Colonic mucosa (tissue), 4 donors: ENCODE measurements around the gene PTPN13. TPM values are rescaled to one million over a fixed set of nuclear protein-coding genes. Genes with fewer than 3 reads are reported as not detected.

Source experiments
- DNase-seq: peaks from one replicate; pipeline ENCODE4 v3.0.0-alpha.2; 2020
- H3K27ac ChIP-seq: fragments of 200-600 bp; one replicate; pipeline ENCODE4 v1.8.0; 2021
- H3K27me3 ChIP-seq: fragments of 200-600 bp; one replicate; pipeline ENCODE4 v1.8.0; 2021
- H3K36me3 ChIP-seq: fragments of 200-600 bp; one replicate; pipeline ENCODE4 v1.8.0; 2021
- H3K4me1 ChIP-seq: fragments of 200-600 bp; one replicate; pipeline ENCODE4 v1.8.0; 2021; ENCODE audit warnings: mild to moderate bottlenecking
- H3K4me3 ChIP-seq: fragments of 200-600 bp; one replicate; pipeline ENCODE4 v1.8.0; 2021
- H3K9ac ChIP-seq, 2 donors: one replicate each; pipeline ENCODE4 v1.7.0; 2013; ENCODE audit warnings: control low read depth in 2 of 2, low read depth in 2 of 2, low read length in 2 of 2
- H3K9me3 ChIP-seq: fragments of 200-600 bp; one replicate; pipeline ENCODE4 v1.8.0; 2021
- intact Hi-C: fragments of 100-400 bp; cut with DNase I; formaldehyde crosslinking; loops from one replicate; pipeline ENCODE4 v1.14.1; 2022
- total RNA-seq, 2 donors: library from RNA; stranded (reverse); fragmentation: NEBNext Ultra II Directional in 1 of 2; extraction: Animal tissue kit (Norgen Biotek cat#: 25700) in 1 of 2; gene quantifications; one replicate each; pipeline ENCODE4 v1.2.1, GENCODE V29; 2021
- TF ChIP-seq, protein P1 (sequence below): fragments of 200-600 bp; IDR thresholded peaks from one replicate; pipeline ENCODE4 v1.8.0; 2022; ENCODE audit warnings: antibody characterized with exemption, mild to moderate bottlenecking
- donor health status: healthy.
- donor health status: DM: no; HTN: no; CAD: no.
- donor health status: DM: no; HTN: no; CAD: no.

PTPN13 gene
- total RNA-seq, 2 donors from 2014 or later = 2.6 to 4.2 TPM

GRCh38 chr4:86592553-86593249 is 1.4 kb upstream of the PTPN13 start:
- TF ChIP-seq, protein P1, sequence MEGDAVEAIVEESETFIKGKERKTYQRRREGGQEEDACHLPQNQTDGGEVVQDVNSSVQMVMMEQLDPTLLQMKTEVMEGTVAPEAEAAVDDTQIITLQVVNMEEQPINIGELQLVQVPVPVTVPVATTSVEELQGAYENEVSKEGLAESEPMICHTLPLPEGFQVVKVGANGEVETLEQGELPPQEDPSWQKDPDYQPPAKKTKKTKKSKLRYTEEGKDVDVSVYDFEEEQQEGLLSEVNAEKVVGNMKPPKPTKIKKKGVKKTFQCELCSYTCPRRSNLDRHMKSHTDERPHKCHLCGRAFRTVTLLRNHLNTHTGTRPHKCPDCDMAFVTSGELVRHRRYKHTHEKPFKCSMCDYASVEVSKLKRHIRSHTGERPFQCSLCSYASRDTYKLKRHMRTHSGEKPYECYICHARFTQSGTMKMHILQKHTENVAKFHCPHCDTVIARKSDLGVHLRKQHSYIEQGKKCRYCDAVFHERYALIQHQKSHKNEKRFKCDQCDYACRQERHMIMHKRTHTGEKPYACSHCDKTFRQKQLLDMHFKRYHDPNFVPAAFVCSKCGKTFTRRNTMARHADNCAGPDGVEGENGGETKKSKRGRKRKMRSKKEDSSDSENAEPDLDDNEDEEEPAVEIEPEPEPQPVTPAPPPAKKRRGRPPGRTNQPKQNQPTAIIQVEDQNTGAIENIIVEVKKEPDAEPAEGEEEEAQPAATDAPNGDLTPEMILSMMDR = no peak
- no peaks in the 10 kb centered on the region for H3K4me1 ChIP-seq
- DNase-seq = no peak
- no peaks in the 10 kb centered on the region for H3K36me3 ChIP-seq
- H3K27me3 ChIP-seq = no peaks in the 10 kb centered on the region
- no peak overlapping the region for H3K9ac ChIP-seq
- H3K27ac ChIP-seq = no peak overlapping the region
- no peaks in the 10 kb centered on the region for H3K9me3 ChIP-seq
- intact Hi-C loops = no loop called here
- no peak overlapping the region for H3K4me3 ChIP-seq

GRCh38 chr4:86594559-86595425 is 677 bp downstream of the PTPN13 start:
- intact Hi-C loops = loop anchor here (5.0 kb wide), 1 partner anchor 97 kb away; no protein-coding TSS in a partner anchor
- DNase-seq = peak; percentile 30
- Histone ChIP-seq H3K4me3 (peak overlapping the region; percentile 60), H3K36me3 (no peaks in the 10 kb centered on the region), H3K27me3 (no peaks in the 10 kb centered on the region), H3K27ac (peak overlapping the region; percentile 71), H3K9me3 (no peaks in the 10 kb centered on the region), H3K4me1 (no peaks in the 10 kb centered on the region), H3K9ac (peak overlapping the region; percentile 53 to 55)
- TF ChIP-seq, protein P1 = no peak

DNA sequence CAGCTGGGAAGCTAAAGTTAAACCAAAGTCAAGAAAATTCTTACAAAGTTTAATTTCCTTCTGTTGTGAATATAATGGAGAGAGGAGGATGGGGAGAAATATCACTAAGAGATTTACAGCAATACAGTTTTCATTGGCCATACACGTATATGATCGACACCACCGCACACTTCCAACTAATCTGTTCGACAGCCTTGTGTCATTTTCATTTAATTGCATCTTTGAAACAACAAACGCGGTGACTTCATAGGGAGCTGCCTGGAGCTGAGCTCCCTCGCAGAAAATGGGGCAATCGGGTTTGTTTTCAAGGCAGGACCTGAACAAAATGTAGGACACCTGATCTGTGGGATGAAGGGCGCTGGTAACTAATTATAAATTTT is 1.3 kb downstream of the PTPN13 start:
- no peak for DNase-seq
- no peaks in the 10 kb centered on the region for H3K4me1 ChIP-seq
- intact Hi-C loops = loop anchor here (5.0 kb wide), 1 partner anchor 98 kb away; no protein-coding TSS in a partner anchor

GRCh38 chr4:86596807-86597206 is 2.7 kb downstream of the PTPN13 start:
- intact Hi-C loops = loop anchor here (5.0 kb wide), 1 partner anchor 100 kb away; no protein-coding TSS in a partner anchor
- Histone ChIP-seq H3K9me3 (no peaks in the 10 kb centered on the region), H3K4me1 (no peaks in the 10 kb centered on the region), H3K27ac (no peak overlapping the region), H3K27me3 (no peaks in the 10 kb centered on the region), H3K9ac (no peak overlapping the region), H3K4me3 (no peak overlapping the region), H3K36me3 (no peaks in the 10 kb centered on the region)
- TF ChIP-seq, protein P1 = no peak
- DNase-seq = no peak

More for the DNA sequence above, 1.3 kb downstream of the PTPN13 start:
- H3K4me3 ChIP-seq = peak overlapping the region; percentile 60
- no peaks in the 10 kb centered on the region for H3K9me3 ChIP-seq
- no peaks in the 10 kb centered on the region for H3K36me3 ChIP-seq
- H3K27me3 ChIP-seq = no peaks in the 10 kb centered on the region
- peak overlapping the region; percentile 71 for H3K27ac ChIP-seq
- H3K9ac ChIP-seq = peak overlapping the region in 1 of 2 donors; percentile 53
- TF ChIP-seq, protein P1 = no peak

DNA sequence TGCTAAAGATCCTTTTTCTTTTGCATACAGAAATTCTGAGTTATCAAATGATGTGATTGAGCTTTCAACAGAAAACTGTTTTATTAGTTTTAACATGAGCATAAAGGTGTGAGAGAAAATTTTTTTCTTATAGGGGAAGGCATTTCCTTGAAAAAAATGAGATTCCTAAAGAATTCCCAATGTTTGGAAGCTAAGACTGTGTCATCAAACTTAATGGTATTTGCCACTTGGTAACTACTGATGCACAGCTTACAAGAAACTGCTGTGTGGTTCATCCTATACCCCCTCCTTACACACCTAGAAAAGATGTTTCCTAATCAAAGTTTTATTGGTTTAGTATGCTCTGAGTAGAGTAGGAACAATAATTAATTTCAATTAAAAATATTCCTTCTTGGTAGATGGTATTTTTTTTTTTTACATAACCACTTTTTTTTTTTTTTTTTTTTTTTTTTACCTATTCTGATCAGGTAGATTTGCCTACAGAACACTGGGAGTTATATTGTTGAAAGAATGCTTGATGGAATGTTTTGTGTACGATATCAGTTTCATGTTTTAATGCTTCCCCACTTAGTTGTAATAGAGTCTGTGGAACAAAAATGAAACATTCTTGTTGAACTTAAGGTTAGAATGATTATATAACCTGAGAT is 6.0 kb downstream of the PTPN13 start:
- no peak overlapping the region for H3K4me3 ChIP-seq
- H3K9ac ChIP-seq = no peak overlapping the region
- H3K27me3 ChIP-seq = no peaks in the 10 kb centered on the region
- H3K36me3 ChIP-seq = no peaks in the 10 kb centered on the region
- TF ChIP-seq, protein P1 = no peak
- no peaks in the 10 kb centered on the region for H3K4me1 ChIP-seq
- no peaks in the 10 kb centered on the region for H3K9me3 ChIP-seq
- no peak for DNase-seq
- intact Hi-C loops = no loop called here
- no peak overlapping the region for H3K27ac ChIP-seq
